Measurements from ENCODE around the gene IL11RA.
A peak's percentile ranks its signal among the peaks of the same experiment; 100 is the strongest.
"Not testable (repeated sequence)": the region's sequence is repeated elsewhere in the genome, so short reads cannot be mapped to it uniquely, and the experiment has no call there.

Gene IL11RA

DNA sequence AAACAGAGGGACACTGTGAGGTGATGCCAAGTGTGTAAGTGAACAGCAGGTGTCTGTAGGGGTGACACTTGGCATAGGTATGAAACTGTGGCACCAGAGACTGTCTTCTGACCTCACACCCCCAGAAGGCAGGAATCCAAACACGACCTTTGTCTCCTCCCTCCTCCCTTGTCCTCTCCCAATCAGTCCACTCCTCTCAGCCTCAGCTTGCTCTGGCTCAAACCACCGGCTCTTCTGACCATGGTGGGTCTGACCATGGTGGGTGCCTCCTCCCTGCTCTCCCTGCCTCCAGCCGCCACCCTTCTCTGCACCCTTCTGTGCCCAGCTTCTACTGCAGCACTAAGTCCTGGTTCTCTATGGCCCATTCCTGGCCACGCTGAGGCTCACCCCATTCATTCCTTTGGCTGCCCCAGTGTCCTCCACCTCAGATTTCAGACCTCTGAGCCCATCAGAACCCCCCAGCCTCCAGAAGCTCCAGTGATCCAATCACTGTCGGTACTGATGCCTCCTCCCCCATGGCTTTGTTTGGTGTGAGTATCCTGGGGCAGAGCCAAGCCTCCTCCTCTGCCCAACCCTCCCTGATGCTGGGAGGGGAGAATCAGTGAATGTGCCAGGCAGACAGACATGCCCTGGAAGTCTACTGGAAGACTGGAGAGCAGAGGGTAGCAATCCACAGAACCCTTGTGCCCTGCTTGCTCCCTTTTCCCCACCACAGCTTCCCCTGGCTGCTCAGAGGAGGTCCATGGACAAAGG, 21.4 kb upstream of the IL11RA start:
- DNase-seq, result no peak

DNA sequence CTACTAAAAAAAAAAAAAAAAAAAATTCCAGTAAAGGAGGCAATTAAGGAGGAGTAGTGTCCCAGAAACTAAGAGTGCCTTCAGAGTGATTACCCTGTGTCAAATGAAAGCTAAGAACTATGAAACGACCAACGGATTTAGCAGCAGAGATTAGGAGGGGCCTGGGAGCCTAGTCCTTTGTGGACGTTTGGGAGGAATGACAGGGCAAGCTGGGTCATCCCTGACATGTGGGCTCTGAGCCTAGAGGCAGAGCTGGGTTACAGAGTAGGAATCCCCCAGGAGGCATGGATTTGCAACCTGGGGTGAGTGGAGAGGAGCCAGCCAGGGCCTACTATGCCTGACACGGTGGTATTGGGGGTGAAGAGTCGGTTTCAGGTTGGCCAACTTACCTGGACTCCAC, 18.8 kb upstream of the IL11RA start:
- no peak for DNase-seq

DNA sequence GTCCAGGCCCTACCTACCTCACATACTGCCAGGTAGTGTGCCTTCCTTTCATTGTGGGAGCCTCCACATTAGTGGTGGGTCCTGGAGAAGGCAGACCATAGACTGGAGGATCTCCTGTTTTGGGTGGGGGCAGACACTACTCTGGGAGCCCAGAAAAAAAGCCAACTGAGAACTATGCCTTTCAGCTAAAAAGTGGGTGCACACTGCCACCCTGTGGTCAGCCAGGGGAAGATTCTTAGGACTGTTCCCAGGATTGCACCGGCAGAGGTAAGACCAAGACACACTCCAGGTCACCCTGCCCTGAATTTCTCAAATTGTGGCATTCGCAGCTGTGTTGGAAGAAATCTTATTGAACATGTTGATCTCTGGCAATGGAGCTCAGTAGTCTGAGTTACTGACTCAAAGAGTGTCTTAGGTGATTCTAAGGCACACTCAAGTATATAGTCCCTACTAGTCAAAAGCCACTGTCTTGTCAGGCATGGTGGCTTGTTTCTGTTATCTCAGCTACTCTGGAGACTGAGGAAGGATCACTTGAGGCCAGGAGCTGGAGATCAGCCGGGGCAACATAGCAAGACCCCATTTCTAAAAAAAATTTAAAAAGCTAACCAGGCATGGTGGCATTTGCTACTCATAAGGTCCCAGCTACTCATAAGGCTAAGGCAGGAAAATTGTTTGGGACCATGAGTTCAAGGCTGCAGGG, 18.0 kb upstream of the IL11RA start:
- DNase-seq, result peak; percentile 68

DNA sequence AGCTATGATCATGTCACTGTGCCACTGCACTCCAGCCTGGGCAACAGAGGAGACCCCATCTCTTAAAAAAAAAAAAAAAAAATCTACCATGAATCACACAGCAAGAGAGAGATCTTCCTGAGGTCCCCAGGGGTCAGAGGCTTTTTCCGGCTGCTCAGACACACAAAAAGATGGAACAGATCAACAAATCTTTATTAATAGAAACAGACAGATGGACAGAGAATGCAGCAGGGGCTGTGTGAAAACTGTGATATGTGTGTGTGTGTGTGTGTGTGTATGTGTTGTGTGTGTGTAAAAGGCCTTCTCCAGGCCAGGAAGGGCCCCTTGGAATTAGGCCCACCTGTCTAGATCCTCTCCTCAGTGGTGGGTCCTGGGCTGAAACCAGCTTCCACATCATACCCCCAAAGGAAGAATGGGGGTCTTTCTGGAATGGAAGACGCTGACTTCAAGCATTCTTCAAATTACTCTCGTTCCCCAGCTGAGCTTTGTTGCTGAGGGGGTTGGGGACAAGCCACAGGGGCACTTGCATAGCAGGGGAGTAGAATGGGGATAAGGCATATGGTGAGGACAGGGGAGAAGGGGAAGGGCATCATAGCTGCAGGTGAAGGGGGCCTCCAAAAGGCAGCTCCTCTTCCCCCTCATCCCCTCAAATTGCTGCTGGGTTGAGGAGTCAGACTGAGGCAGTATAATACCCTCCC, 17.3 kb upstream of the IL11RA start:
- DNase-seq, result no peak

DNA sequence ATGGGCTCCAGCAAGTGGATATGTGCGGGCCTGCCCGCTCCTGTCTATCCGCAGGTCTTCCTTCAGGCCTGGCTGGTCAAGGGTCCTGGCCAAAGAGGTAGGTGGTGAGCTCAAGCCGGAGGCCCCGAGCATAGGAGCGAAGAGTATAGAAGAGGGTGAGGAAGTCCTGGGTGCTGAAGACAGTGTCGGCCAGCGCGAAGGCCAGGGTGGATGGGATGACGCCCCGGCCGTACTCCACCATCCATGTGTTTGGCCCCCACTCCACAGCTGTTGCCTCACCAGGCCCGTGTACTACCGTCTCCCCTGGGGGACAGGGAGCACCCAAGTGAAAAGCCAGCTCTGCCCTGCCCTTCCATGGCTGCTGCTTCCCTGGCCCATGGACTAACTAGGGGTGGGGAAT, 16.4 kb upstream of the IL11RA start:
- DNase-seq, result no peak

DNA sequence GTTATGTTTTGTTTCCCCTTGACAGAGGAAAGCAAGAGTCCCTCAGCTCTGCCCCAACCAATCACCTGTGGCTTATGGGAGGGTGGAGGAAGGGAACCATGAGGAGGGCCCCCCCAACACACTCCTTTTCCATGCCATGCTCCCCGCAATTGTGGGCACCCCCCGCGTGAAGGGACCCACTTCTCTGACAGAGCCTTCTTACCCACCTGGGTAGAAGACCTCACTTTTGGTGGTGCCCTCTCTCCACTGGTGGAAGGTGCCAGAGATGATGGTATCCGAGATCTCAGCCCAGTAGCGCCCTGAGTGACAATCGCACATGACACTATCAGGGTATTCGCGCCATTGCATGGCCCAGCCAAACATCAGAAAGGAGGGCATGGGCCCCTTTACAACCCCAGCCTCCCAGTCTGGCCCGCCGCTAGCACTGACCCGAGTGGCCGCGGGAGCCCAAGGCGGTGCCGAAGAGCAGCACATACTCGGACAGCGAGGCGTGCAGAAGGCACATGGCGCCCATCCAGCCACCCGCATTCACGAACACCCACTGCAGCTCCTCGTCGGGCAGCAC, 15.1 kb upstream of the IL11RA start:
- no peak for DNase-seq

DNA sequence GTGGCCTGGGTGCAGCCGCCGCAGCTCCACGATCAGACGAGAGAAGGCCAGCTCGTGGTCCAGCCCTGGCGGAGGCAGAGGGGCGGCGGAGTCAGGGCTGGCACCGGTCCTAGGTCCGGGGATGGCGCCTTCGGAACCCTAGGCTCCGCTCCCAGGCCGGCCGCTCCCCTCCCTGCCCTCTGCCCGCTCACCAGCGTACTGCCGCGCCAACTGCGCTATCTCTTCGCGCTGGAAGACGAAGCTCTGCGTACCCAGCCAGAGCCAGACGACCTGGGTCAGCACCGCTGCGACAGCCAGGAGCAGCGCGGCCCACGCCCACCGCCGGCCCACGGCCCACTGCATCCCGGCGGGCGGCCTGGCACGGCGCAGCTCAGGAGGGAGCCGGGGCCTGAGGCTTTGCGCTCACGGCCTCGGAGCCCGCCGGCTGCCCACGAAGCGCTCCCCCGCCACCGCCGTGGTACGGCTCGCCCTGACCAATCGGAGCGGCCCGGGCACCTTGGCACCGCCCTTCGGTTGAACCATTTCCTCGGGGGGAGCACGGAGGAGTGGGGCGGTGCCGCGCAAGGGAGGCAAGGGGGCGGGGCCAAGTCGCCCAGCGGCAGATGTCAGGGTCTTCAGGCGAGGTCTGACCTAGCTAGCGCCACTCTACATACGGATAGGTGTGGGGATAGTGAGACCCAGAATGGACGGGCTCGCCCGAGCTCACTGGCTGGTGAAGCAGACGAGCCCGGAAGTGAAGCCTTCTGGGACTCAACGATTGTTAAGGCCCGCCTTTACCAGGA, 14.4 kb upstream of the IL11RA start, which contains the start of gene SIGMAR1:
Gene SIGMAR1 (minus strand): TSS at position 432 of the 782 bp plus-strand sequence. CDS start 90 bp downstream, at position 342.
- peak; percentile 93 for DNase-seq

DNA sequence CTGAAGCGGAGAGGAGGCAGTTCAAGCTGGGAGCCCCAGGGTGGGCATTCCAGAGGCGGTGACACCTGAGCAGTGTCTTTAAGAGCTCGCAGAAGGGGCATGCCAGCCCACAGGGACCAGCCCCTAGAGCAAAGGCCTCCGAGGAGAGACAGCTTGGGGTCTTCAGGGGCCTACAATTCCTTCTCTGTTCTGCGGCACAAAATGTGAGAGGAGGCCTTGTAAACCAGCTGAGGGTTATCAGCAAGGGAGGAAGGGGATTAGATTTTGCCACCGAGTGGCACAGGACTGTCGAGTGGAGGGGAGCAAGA, 13.9 kb upstream of the IL11RA start:
- DNase-seq, result no peak

DNA sequence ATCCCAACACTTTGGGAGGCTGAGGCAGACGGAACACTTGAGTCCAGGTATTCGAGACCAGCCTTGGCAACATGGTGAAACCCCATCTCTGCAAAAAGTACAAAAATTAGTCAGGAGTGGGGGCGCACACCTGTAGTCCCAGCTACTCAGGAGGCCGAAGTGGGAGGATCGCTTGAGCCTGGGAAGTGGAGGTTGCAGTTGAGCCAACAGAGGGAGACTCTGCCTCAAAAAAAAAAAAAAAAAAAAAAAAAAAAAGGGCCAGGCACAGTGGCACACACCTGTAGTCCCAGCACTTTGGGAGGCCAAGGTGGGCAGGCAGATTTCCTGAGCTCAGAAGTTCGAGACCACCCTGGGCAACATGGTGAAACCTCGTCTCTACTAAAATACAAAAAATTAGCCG, 12.7 kb upstream of the IL11RA start:
- DNase-seq, result not testable (repeated sequence)

DNA sequence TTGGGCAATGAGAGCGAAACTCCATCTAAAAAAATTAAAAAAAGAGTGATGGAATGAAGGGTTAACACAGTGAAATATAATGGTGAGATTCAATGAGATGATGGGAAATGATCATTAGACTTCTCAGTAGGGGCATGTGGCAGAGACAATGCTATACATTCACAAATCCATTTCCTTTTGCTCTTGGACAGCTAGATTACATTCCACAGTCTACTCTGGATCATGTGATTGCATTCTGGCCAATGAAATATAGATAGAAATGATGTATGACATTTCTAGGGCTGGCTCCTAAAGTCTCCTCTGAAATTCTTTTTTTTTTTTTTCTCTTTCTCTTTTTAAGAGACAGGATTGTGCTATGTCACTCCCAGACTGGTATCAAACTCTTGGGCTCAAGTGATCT, 9.3 kb upstream of the IL11RA start:
- DNase-seq, result no peak

DNA sequence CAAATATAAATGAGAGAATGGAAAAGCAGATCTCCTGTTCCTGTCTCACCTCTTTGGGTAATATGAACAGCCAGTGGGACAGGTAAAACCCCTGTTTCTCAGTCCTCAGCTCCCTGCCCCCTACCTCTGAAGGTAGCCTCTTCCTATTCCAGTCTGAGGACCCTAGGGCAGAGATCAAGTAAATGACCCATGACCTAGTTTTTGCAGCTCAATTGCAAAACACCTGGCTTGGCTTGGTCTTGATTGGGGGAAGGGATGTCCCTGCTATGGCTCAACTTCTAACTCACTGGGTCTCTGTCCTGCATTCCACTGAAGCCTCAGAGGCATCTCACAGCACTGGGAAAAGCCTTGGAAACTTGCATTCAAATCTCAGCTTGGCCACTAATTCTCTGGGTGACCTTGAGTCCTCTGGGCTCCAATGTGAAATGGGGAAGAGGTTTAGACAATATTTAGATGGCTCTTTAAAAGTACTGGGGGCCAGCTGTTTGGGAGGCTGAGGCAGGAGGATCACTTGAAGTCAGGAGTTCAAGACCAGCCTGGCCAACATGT, 7.1 kb upstream of the IL11RA start:
- no peak for DNase-seq

DNA sequence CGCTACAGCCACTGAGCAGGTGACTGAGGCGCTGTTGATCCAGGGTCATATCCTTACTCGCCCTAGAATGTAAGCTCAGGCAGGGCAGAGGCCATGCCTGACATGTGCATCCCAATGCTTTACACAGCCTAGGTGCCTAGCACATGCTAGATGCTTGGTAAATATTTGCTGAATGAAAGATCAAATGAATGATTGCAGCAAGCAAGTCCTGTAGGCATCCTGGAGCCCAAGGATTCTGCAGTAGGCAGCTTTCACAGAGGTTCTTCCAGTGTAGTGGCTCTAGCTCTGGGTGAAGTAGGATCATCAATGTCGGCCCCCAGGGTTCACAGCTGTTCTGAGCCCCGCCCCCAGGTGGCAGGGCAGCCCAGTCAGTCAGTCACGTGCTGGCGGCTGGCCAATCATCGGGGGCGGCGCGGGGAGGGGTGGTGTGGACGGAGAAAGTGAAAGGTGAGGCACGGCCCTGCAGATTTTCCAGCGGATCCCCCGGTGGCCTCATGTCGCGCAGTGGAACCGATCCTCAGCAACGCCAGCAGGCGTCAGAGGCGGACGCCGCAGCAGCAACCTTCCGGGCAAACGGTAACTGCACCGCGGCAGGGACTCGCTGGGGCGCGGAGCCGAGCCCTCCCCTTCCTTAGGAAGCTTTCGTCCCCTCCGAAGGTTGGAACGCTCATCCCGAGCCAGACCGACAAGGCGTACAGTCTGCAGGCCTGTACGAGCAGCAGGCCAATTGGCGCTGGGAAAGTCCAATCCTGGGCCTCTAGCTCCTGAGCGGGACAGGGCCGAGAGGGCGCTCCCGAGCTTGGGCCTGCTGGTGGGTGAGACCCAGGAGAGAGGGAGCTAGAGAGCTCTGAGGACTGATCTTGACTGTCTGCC, 5.5 kb upstream of the IL11RA start, which contains the start of gene GALT:
Gene GALT (plus strand): TSS at position 465 of the 873 bp plus-strand sequence. CDS start 30 bp downstream, at position 495.
- DNase-seq, result peak; percentile 98

DNA sequence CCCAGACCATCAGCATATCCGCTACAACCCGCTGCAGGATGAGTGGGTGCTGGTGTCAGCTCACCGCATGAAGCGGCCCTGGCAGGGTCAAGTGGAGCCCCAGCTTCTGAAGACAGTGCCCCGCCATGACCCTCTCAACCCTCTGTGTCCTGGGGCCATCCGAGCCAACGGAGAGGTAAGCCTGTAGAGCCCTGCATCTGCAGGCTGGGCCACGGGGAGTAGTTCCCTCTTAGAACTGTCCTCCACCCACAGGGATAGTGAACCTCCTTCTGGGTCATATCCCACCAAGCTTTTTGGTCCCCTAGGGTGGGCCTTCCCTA, 4.9 kb upstream of the IL11RA start:
- no peak for DNase-seq

DNA sequence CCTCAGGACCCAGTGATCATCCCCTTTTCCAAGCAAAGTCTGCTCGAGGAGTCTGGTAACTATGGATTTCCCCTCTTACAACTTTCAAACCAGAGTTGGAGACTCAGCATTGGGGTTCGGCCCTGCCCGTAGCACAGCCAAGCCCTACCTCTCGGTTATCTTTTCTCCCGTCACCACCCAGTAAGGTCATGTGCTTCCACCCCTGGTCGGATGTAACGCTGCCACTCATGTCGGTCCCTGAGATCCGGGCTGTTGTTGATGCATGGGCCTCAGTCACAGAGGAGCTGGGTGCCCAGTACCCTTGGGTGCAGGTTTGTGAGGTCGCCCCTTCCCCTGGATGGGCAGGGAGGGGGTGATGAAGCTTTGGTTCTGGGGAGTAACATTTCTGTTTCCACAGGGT, 4.3 kb upstream of the IL11RA start:
- DNase-seq, result no peak

DNA sequence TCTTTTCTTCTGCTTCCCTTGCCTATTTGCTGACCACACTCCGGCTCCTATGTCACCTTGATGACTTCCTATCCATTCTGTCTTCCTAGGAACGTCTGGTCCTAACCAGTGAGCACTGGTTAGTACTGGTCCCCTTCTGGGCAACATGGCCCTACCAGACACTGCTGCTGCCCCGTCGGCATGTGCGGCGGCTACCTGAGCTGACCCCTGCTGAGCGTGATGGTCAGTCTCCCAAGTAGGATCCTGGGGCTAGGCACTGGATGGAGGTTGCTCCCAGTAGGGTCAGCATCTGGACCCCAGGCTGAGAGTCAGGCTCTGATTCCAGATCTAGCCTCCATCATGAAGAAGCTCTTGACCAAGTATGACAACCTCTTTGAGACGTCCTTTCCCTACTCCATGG, 3.3 kb upstream of the IL11RA start:
- DNase-seq, result no peak

DNA sequence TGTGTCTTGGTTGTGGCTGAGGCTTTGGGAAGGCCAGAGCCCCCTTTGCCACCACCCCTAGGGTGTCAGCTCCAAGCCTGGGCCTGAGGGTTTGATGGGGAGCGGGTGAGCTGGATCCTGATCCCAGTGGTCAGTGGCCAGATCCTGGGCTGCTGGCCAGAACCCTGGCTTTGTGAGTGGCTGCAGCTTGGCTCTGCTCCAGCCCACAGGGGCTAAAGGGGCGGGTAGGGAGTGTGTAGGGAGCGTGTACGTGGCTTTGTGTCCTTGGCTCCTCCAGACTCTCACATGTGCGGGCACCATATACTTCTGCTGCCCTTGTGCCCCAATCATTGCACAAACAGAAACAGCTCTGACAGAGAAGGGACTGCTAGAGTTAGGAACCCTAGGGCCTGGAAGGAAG, 1.2 kb upstream of the IL11RA start:
- DNase-seq, result no peak

DNA sequence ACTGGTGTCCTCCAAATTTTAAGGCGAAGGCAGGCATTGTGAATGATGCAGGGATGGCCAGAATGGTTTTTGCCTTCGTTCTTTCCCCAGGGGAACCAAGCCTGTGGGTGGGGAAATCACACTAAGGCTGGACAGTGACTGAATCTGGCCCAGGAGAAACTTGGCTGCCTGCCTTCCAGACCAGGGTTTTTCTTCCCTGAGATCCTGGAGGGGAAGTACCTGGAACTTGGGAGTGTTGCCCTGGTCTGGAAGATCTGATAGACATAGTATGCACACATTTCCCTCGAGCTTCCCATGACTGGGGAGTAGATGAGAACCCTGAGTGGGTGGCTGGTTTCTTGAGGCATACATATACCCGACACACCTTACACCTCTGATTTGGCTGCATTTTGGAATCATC, 664 bp upstream of the IL11RA start:
- no peak for DNase-seq

DNA sequence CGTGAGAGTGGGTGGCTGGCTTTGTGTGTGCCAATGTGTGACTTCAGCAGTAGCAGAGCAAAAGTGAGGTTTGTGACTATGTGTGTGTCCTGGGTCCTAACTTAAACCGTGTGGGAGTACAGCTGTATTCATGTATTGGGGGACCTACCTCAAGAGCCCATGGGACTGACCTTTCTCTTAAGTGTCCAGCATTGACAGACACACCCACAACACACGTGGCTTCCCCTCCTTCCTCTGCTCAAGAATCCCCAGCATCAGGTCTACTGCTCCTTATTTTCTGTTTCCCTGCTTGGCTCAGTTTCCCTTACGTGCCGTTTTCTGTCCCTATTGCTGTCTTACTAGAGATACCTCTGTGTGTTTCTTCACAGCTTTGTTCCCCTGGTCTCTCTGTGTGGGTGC, 616 bp downstream of the IL11RA start:
- DNase-seq, result no peak

DNA sequence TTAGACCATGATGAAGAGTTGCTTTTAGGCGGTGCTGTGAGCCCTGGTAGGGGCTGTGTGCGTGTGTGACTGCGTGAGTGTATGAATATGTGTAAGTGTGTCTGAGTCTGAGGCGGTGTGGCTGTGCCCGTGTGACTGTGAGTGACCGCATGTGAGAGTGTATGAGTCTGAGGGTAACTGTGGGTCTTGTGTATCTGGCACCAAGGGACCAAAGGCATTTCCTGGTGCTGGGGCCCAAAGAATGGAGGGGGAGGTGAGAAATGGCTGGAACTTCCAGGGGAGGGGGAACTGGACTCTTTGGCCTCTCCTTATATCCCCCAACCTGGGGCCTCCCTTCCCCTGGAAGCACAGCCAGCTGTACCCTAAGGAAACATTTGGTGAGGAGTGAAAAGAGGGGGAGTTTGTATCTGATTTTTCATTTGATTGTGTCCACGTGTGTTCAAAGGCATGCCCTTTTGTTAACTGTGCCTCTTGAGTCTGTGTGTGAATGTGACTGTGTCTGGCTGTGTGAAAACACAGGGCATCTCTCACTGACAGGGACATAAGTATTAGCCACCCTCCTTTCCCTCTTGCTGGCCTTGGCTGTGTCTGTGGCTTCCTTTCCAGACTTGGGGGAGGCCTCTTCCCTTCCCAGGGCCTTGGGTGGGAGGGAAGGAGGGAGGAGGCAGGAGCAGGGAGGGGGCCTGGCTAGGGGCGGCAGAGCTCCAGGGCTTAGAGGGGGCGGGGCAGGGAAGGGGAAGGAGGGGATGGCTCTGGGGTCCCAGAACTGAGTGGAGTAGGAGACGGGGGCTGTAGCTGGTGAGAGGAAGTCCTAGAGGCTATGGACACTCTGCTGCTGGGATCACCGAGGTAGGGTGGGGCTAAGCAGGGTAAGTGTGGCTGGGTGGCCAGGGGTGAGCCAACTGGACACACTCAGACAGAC, 1.4 kb downstream of the IL11RA start:
- no peak for DNase-seq

DNA sequence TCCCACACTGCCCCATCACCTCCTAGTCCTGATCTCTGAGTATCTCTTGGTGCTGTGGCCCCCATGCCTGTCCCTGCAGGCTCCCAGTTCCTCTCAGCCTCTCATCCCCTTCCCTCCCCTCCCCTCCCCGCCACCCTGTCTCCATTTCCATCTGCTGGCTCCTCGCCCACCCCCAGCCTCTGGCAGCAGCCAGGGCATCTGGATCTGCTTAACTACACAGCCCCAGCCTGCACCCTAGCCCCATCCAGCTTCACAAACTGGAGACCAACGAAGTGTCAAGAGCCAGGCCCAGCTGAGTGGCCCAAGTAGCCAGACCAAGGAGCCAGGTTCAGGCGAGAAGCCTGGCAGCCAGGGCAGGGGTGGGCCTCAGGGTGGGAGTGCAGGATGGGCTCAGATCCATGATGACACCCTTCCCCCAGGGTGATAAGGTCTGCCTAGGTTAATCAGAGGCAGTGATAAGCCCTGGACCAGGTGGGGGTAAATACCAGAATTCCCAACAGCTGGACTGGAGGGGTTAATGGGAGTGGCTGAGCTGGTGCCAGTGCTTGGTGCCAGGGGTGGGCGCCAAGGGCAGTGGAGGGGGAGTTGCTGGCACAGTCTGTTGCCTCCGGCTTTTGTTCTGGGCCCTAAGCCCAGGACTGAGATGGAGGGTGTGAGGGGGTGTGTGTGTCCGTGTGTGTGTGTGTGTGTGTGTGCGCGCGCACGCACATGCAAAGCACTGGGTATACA, 2.5 kb downstream of the IL11RA start:
- DNase-seq, result no peak
